Fibroblast of gingiva (primary cell): ENCODE data around the gene KDM2B.
"Not testable (repeated sequence)": the region's sequence is repeated elsewhere in the genome, so short reads cannot be mapped to it uniquely, and the experiment has no call there.

Experiments used
- DNase-seq: peaks from one replicate; pipeline ENCODE4 v3.0.0-alpha.2; 2011; ENCODE audit warnings: low read depth

Gene KDM2B

DNA sequence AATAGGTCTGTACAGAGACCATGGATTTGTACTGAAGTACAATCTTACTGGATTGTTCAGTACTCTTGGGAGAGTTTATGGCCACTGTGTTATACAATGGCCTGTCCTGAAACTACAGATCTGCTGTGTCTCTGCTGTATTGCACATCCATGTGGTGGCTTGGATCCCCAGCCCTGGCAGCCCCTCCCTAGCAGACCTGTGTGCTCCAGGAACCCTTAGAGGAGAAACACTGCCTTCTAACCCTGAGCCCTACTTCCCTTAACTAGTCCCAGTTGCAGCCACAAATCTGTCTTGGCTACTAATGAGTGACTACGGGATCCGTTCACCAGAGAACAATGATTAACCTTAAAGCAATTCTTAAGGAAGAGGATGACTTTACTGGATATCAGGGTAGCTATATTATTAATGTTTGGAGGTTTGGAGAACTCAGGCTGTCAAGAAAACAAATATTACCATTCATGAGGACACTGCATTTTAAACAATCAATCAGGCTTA lies 153.2 kb downstream of the KDM2B start:
- no peak for DNase-seq

DNA sequence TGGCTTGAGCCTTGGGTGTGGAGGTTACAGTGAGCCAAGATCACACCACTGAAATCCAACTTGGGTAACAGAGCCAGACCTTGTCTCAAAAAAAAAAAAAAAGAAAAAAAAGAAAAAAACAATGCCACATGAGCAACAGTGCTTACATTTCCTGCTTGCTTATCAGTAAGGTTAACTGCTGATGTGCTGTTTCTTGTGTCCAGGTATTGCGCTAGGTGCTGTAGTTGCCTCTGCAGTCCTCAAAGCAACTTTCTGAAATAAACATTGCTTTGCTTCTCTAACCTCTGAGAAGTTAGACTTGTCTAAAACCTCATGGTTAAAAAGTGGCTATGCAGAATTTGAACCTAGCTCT lies 156.2 kb downstream of the KDM2B start:
- DNase-seq = no peak

DNA sequence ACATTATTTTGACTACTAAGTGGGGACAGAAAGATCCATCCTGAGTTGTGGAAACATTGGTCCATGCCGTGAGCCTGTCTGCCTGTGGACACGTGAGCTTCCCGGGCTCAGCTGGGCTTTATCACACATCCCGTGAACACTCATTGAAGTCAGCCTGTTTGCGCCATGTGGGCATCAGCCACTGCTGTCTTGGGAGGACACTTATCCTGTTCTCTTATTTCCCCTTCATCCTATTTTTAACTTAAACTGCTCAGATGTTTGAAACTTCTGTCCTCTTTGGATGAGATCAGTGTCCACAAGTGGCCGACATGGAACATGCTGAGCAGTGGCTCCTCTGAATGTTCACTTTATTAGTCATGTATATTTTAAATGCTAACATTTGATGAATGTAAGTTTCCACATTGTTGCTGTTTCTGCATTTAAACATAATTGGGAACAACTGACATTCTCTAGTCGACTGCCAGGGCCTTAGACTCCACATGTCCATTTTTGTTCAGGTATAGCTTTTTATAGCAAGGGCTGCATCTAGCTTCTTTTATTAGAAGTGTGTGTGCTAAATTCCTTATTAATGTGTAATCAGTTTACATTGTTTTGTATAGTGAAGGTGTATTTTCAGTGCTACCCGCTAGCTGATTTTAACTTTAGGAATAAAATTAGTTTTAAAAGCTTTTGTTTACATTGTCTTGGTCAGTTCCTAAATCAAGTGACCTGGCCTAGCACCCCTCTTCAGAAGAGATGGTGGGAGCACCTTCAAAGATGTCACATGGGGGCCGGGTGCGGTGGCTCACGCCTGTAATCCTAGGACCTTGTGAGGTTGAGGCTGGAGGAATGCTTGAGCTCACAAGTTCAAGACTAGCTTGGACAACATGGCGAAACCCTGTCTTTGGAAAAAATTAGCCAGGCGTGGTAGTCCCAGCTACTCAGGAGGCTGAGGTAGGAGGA lies 156.9 kb downstream of the KDM2B start:
- DNase-seq = peak; percentile 27

DNA sequence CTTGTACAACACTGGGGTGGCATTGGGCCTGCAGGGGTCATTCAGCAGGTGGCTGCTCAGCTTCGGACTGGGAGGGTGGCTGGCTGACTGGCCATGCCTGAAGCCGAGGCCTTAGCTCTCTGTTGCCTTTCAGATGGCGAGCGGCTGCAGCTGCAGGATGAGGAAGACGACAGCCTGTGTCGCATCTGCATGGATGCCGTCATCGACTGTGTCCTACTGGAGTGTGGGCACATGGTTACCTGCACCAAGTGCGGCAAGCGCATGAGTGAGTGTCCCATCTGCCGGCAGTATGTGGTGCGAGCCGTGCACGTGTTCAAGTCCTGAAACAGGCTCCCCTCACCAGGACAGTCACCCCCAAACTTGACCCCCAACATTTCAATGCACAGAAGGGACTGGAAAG lies 157.6 kb downstream of the KDM2B start:
- DNase-seq = no peak

DNA sequence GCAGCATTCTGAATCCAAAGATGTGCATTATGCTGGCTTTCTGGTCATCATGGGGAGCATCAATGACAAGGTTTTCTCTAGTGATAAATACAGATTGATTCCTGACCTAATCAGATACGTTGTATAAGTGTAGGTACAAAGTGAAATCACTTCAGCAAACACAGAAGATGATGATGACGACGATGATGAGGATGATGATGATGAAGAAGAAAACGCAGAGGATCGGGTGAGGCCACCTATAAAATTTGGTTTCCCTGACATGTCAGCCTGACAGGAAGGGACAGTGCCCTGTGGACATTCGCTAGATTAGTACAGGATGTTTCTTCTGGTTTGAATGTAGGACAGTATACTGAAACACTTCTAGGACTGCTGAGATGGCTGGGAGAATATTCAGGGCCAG lies 160.7 kb downstream of the KDM2B start:
- DNase-seq = no peak

DNA sequence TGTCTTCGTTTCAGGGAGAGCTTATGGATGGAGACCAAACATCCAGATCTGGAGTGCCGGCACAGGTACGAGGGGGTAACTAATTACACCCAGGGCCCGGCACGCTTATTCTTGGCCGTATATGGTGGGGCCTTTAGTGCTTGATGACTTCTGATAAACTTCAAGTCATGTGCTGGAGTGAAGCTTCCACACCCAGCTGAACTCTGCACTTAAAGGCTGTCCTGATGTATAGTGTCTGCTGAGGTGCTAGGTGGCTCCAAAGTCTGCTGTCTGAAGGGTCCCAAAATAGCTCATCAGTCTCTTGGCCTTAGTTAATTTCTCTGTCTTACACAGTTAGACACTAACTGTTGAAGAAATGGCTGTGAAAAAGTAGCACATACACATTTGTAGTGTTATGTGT lies 163.0 kb downstream of the KDM2B start:
- DNase-seq = no peak

DNA sequence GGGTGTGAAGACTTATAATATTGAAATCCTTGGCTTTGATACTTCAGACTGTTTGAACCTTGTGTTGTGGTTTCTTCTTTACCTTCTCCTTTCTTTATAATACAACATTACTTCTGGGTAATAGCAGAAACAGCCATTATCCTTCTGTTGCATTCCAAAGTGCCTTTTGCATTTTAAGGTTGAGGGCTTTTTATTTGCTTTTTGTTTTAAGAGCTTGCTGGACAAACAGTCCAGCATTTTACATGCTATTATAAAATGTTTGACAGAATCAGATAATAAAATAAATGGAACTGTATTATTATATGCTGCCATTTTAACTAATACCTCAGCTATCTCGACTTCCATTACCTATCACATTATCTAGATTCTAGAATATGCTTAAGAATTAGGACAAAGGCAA lies 166.9 kb downstream of the KDM2B start:
- no peak for DNase-seq

DNA sequence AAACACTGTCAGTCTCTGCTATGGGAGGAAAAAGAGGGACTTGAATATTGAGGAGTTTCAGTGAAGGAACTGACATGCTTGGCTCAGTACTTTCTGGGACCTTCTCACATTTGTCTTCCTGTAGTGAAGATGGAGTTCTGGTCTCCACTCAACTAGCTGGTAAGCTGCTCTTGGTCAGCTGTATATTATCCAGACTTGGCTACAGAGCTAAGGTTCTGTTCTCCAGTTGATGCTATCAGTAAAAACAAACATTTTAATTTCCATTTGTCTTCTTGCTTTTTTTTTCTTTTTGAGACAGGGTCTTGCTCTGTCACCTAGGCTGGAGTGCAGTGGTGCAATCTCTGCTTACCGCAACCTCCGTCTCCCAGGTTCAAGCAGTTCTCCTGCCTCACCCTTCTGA lies 175.6 kb downstream of the KDM2B start:
- DNase-seq = no peak

DNA sequence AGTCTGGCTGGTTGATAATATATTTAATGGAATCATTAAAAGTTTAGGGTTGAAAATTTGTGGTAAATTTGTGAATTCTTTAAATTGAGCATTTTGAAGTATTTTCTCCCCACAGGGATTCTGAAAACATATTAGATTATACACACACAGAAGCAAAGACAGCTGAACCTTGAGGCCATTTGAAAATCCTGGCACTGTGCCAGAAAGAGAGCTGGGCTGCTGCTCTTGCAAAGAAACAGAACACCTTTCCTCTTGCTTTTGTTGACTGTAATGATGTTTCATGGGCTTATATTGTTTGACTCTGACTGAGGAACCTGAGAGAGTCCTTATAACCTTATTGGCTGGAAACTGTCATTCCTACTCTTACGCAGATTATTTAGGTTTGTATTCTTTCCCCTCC lies 176.1 kb downstream of the KDM2B start:
- no peak for DNase-seq

DNA sequence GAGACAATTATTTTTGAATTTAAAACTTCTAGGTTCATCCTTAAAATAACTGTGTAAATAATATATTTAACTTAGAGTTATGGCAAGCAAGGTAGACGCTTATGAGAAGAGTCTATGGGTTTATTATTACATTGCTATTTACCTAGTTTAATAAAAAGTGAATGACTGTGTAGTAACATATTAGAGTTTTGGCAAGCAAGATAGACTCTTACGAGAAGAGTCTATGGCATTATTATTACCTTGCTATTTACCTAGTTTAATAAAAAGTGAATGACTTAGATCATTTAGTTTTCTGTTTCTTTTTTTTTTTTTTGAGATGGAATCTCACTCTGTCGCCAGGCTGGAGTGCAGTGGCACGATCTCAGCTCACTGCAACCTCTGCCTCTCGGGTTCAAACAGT lies 177.1 kb downstream of the KDM2B start:
- DNase-seq = no peak

DNA sequence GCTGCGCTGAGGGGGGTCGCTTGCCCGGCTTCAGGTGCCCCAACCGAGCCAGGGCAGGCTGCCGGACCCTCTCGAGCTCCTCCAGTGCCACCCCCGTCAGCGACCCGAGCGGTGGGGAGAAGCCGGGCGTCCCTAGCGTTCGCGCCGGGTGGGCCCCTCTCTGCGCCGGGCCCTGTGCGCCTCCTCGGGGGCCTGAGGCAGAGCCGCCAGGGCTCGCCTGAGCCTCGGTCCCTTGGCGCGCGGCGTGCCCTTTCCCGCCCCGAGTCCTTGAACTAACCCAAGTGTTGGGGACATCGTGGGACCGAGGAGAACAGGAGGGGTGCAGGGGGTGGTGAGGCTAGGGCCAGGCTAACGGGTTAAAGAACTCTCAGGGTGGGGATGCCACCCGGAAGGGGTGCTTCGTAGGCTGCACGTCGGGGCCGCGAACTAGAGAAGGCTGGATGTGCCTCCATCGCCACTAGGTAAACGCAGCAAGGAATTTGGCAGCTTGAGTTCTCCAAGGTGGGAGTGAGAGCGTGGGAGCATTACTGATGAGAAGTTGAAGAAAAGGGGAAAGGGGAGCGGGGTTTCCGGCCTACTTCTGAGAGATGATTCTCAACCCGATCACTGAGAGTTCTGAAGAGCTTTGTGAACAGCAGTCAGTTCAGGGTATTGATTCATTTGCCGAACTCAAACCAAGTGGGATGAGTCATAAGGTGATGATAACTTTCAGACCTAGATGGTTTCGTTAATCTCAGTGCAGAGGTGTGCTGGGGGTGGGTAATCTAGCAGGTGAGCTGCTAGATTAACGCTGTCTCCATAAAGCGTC lies 180.3 kb downstream of the KDM2B start:
- DNase-seq = peak; percentile 19

DNA sequence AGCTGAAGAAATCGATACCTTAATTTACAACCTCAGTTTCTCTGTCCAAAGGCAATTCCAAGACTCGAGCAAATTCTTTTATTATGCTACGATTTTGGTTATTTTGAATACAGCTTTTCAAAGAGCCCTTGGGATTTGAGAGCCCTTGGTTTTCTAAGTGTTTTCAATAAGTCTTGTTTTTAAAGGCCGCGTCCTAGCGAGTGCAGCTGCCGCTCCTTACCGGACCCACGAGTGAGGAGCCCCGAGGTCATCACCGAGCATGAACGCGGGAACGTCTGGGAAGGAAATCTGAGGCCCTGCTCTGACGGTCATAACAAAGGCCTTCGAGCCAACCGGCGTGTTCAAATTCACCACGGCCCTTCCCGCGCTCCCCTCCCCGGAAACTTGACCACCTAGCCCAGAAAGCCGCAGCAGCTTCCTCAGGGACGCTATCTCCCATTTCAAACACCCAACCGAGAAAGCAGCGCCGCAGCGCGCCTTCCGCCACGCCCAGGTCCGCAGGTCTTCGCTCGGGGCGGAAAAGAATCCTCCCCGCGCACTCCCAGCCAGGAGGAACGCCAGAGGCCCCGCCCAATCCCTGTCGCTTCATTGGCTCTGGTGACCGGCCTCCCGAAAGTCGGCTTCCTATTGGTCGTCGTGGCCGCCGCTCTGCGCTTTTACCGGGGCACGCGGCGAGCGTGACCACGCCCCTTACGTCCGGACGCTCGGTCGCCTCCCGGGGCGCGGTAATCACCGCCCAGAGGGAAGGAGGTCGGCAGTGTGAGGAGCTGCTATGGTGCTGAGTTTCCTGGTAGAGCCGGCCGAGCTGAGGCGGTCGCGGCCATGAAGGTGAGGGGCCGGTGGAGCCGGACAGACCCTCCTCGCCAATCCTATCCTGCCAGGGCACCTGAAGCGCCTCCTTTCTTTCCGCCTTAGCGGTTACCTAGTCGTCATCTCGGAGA lies 181.2 kb downstream of the KDM2B start, which contains the start of gene RNF34:
TSS of gene RNF34 (plus strand) at position 728 of the 941 bp plus-strand sequence. CDS start at position 823, 95 bp downstream.
- DNase-seq = peak; percentile 98

DNA sequence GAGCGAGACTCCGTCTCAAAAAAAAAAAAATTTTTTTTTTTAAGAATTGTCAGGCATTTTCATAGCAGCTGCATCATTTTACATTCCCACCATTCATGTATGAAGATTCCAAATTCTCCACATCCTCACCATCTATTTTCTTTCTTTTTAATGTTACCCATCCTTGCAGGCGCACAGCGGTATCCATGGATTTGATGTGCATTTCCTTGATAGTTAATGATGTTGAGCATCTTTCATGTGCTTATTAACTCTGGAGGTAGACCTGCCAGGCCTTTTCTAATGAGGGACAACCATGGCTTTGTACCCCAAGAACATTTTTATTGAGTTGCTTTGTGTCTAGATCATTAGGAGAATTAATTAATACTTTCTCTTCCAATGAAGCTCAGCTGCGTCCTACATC lies 182.5 kb downstream of the KDM2B start:
- DNase-seq = no peak

DNA sequence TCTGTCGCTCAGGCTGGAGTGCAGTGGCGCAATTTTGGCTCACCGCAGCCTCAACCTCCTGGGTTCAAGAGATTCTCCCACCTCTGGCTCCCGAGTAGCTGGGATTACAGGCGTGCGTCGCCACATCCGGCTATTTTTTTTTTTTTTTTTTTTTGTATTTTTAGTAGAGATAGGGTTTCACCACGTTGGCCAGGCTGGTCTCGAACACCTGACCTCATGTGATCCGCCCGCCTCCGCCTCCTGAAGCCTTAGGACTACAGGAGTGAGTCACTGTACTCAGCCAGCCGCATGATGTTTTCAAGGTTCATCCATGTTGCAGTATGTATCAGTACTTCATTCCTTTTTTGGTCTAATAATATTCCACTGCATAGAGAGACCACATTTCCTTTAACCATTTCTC lies 183.3 kb downstream of the KDM2B start:
- no peak for DNase-seq

DNA sequence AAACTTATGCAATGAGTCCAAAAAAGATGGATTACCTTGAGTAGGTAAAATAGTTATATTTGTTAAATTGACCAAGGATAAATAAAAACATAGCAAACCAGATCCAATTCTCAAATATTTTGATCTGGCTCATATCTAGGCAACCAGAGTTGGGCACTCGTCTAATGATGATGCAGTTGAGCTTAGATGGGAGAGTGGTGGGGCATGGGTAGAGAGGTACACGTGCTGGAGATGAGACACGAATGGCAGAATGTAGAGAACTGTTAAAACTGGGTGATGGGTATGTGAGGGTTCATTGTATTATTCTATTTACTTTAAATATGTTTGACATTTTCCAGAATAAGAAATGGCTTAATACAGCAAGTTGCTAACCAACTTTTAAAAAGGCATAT lies 188.5 kb downstream of the KDM2B start:
- DNase-seq = no peak

DNA sequence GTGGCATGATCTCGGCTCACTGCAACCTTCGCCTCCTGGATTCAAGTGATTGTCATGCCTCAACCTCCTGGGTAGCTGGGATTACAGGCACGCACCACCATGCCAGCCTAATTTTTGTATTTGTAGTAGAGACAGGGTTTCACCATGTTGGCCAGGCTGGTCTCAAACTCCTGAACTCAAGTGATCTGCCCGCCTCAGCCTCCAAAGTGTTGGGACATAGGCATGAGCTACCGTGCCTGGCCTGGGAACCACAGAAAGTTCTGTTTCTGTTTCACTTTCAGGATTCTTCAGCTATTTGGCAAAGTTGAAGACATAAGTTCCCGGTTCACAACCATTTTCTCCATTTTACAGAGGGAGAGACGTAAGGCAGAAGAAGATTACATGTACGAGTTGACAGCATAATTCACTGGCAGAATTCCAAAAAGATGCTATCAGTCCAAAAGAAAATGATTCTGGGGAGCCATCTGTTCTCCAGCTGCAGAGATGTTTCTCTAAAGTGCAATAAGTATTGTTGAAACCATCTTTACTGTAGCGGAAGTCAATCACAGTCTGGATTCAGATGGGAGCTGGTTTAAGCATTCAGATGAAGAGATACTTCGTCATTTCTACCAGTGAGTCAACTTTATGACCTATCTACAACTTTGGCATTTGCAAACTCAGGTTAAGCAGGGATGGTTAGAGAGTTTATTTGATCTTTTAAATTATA lies 189.1 kb downstream of the KDM2B start:
- DNase-seq = peak; percentile 33

DNA sequence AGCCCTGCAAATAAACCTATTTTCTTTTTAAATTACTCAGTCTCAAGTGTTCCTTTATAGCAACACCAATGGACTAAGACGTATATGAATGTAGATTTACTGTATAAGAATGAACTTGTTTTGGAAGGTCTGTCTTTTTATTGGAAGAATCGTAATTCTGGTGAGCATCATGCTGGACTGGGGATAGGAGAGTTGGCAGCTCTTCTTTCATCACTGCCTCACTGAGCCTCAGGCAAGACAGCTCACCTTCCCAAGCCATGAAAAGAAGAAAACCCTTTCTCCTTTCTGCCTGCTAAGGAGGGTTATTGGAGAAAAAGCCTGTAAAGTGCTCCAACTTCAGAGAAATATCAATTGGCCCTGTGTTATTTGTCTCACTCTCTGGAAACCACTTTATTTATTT lies 190.0 kb downstream of the KDM2B start:
- DNase-seq = no peak

DNA sequence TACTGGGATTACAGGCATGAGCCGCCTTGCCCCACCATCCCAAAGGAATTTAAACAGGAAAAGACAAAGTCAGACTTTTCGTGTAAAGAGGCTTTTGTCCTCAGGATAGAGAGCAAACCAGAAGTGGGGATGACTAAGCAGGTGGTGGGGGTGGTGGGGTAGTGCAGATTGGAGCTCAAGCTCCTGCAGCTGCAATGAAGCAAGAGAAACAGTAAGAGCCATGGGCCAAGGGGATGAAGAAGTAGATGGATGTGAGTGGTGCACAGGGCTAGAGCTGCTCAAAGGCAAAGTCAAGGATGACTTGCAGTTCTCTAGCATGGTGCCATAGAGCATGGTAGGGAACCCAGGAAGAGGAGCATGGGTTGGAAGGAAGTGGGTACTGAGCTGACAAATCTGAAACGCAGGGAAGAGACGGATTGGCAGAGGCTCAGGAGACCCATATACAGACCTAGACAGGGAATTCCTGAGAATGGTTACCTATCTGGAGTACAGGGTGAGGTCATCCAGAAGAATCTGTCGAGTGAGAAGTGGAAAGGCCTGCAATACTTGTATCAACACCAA lies 192.3 kb downstream of the KDM2B start:
- DNase-seq = no peak

DNA sequence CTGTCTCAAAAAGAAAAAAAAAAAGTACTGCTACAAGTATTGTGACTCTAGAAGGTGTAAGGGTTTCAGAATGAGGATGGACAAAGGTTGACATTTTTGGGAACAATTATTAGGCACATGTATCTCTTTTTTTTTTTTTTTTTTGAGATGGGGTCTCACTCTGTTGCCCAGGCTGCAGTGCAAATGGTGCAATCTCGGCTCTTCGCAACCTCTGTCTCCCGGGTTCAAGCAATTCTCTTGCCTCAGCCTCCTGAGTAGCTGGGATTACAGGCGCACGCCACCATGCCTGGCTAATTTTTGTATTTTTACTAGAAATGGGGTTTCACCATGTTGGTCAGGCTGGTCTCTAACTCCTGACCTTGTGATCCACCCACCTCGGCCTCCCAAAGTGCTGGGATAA lies 195.9 kb downstream of the KDM2B start:
- DNase-seq = not testable (repeated sequence)

DNA sequence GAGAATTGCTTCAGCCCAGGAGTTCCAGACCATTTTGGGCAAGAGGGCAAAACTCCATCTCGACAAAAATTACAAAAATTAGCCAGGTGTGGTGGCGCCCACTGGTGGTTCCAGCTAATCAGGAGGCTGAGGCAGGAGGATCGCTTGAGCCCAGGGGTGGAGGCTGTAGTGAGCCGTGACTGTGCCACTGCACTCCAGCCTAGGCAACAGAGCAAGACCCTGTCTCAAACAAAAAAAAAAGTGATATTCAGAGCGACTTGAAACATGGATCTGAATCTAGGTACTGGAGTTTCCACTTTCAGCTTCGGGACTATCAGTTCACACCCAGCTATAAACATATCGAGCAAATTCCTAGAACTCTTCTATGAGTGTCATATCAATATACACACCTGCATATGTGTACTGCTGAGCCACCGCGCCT lies 197.2 kb downstream of the KDM2B start:
- no peak for DNase-seq

DNA sequence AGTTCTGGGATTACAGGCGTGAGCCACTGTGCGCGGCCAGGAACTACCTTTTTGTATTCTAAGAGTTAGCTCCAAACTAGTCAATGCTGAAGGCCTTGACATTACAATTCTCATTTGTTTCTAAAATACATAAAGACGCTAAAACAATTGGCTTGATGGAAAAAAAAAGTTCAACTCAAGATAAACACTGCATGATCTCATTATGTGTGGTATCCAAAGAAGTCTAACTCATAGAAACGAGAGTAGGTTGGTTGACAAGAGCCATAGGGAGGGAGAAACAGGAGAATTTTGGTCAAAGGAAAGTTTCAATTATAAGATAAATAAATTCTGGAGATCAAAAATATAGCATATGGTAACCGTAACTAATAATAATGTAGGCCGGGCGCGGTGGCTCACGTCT lies 200.9 kb downstream of the KDM2B start:
- no peak for DNase-seq
